T-helper 9 cell (primary cell): ENCODE measurements around the gene LRRC8C.
"Not testable (repeated sequence)": the region's sequence is repeated elsewhere in the genome, so short reads cannot be mapped to it uniquely, and the experiment has no call there.

Experiments
- DNase-seq: peaks from one replicate; pipeline ENCODE4 v3.0.0-alpha.2; 2020

LRRC8C gene

DNA sequence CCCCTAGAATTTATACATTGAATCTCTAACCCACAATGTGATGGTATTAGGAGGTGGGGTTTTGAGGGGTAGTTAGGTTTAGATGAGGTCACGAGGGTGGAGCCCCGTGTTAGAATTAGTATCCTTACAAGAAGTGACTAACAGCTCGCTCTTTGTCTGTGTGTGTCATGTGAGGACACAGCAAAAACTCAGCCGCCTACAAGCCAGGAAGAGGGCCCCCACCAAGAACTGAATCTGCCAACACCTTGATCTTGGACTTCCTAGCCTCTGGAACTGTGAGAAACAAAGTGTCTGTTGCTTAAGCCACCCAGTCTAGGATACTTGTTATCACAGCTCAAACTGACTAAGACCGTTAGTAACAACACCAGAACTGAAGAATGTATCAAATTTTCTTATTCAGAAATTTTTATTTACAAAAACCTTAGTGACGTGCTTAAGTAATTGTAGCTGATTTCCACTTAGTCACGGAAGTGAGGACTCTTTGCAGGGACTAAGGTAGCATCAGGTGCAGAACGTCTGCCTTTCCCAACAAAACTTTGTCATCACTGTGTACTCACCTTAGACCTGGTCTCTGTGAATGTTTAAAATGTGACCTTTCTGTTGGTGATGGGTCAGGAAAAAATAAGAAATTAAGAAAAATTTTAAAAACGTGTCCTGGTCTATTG is 24.5 kb upstream of the LRRC8C start:
- peak; percentile 60 for DNase-seq

DNA sequence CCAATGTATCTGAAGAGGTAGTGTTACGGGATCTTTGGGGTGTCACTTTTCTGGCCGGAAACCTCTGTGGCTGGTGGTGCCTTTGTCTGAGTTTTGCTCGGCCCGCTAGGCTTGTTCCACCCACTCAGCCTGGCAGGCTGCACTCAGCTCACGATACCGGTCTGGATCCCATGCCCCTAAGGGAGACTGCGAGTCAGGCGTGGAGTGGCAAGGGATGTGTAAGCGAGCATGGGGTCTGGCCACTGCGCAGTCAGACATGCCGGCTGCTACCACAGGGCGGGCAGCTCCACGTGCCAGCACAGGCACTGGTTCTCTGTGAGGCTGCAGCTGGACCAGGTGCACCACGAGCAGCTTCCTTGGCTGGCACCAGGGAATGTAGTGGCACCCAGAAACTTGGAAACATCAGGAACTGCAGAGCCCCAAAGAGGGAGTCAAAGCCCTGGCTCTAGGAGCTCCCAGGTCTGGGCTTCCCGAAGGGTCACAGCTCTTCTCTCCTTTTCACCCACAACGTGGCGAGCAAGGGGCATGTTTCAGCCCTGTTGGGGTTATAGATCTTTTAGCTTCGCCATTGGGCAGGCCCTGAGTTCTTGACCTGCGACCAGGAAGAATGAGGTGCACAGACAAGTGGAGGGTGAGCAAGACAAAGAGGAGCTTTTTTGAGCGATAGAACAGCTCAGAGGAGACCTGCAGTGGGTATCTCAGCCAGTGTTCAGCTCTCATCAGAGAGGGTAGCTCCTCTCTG is 23.8 kb upstream of the LRRC8C start:
- DNase-seq: peak; percentile 54

DNA sequence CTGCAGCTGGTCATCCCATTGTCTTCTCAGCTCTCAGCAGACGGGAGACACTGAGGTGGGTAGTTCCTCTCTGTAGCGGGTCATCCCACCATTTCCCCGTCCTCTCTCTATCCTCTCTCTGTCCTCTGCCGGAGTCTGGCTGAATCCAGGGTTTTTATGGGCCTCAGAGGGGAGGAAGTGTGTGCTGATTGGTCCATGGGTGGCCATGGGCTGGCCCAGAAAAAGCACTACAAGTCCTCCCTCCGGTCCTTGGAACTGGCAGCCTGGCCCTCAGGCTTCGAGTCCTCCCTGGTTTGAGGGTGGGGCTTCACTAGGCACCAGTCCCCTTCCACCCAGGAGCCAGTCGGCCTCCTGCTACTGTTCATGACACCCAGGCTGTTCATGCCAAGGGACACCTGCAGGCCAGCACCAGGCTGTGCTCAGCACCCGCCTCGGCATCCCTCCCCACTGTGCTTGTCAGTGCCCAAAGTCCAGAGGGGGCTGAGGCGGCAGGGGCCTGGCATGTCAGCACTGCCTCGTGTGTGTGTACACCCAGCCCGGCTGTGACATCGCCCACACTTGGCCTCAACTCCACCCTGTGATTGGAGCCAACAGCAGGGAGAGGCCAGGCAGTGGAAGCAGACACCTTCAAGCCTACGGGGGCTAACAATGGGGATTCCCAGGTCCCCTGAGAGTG is 23.0 kb upstream of the LRRC8C start:
- peak; percentile 23 for DNase-seq

DNA sequence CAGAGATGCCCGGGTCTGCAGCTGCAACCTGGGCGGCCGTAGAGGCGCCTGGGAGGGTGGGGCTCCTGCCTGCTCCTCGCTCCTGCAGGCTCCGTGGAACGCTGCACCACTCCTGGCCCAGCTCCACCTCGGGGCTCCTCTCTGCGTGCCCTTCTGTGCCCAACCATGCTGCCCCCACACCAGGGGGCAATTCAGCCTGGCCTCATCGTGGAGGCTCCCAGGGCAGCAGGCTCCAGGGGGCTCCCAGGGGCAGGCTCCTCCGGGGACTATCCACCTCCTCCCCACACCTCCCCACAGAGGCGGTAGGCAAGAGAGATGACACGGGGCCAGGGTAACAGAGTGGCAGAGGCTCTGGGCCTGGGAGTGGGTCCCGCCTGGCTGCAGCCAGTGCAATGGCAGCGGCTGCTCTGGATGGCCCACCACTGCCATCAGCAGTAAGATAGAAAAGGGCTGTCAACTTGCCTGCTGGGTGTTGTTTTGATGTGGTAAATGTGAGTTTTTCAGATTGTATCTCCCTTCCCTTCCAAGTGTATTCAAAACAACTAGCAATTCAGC is 22.4 kb upstream of the LRRC8C start:
- peak; percentile 42 for DNase-seq

DNA sequence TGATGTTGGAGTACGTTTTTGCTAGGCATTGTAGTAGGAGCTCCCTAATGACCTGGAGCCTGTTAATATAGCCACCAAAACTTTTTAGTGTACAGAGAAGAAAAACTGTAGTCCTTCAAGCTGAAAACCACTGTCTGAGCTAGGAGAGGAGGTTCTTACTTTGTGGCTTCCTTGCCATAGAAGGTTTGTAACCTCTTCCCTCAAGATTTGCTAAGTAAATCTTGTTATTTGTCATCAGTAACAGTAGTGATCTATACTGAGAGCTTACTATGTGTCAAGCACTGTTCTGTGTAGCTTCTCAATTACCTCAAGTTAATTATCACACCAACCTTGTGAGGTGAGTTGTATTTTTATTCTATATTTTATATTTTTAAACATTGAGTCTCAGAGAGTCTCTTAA is 21.2 kb upstream of the LRRC8C start:
- DNase-seq: no peak

DNA sequence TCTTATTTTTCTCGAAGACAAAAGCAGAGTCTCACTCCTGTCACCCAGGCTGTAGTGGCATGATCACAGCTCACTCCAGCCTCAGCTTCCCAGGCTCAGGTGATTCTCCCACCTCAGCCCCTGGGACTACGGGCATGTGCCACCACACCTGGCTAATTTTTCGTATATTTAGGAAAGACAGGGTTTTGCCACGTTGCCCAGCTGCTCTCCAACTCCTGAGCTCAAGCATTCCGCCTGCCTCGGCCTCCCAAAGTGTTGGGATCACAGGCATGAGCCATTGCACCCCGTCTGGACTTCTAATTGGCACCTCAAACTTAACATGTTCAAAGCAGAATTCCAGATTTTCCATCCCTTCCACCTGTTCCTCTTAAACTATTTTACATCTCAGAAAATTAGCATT is 19.0 kb upstream of the LRRC8C start:
- no peak for DNase-seq

DNA sequence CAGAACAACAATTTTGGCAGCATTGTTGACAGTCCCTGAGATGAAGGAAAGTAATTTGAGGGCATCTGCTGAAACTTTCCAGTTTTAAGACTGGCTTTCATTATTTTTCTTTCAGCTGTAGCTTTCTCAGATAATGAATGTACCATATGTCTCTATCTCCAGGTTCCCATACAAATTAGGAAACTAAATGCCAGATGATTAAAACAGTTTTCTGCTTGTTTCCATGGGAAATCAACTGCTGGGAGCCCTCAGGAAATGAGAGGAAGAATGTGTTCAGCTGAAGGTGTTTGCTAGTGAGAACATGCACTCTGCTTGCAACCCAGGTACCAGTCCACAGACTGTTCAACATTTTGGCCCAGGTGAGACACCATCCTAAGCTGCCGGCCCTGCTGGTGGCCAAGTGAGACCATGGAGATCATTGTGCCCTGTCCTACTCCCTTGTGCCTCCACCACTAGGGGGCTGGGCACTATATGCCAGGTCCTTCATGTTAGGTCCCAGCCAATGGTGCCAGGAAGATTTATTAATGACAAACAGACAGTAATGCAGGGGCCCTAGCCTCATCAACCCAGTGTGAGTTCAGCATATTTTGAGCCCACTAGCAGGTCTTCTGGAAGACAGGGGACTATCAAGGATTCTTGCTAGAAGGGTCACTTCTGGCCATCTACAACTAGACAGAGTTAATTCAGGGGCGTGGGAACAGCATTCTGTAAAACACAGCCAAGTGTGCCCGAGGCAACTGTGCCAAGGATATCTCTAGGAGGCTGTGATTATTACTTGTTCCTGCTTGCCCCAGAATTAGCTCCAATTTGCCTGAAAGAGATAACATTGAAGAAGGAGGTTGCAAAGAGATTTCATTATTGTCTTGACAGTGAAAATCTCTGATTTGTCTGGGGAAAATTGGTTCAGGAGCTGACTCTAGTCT is 17.0 kb upstream of the LRRC8C start:
- DNase-seq: no peak

DNA sequence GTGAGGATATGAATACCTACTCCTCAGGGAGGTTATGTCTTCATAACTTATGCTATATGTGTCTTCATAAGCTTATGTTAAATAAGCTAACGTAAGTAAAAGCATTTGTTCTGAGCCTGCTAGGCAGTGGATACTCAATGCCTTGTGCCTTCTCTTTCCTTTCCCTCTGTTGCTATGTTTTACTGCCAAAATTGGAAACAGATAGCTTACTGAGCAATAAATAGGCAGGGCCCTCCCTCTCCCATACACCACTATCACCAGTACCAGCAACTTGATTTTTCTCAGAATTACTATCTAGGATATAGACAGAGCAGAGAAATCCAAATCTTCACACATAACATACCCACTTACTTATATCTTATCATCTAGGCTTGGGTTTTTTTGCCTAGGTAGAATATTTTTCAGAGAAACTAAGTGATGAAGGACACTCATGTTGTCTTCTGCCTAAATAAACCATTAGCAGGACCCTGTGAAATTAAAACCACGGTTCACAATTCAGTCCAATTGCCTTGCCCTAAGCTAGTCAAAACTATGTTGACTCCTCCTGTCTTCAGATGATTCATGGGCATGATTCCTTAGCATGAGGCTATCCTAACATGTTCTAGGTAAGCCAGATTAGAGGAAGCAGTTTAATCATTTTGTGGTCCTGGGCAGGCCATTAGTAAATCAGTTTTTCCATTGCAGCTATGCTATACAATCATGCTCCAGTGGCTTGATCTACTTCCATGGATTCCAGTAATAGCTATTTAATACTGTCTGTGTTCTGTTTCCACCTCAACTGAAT is 15.9 kb upstream of the LRRC8C start:
- no peak for DNase-seq

DNA sequence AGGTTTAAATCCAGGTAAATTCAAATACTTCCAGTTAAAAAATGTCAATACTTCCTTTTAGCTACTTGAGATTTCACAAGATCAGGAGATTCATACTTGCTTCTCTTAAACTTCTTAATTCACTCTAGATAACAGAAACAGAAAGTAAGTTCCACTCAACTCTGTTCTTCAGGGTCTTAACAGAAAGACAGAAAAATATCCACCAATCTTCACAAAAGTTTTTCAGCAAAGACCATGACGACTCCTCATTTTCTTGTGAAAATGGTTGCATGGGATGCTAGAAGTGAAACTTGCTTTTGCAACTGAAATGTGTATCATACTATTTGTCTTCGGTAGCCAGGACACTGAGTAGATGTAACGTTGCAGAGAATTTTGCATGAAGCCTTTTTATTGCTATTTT is 12.3 kb upstream of the LRRC8C start:
- DNase-seq: no peak

DNA sequence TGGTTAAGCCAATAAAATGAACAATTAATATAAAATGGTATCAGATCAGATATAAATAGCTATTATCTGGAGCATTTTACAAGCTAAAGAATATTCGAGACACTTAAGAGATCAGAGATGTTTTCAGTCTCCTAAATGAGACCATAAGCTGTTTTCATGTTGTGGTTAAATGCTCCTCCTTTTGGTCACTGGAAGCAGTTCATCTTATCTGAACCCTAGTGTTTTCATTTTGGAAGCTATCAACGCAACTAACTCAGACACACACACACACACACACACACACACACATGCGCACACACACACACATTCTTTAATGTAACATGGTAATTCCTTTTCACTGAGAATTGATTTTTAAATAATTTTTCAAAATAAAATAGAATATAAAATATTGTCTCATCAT is 10.0 kb upstream of the LRRC8C start:
- DNase-seq: no peak

DNA sequence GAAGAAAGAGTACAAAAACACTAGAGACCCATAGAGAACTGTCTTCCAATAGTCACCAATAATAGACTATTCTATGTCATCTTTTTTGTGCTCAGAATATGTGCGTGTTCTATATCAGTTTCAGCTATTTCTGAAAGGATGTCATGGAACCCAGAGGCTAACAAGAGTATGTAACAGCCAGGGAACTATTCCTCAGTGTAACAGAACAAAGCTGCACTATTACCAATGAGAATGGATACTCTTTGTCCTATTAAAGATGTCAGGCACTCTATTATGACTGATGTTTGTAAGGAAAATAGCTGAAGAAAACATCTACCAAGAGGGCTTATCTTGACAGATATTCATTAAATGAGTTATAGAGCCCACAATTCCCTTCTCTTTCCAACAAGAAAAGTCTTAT is 8.6 kb upstream of the LRRC8C start:
- DNase-seq: no peak

DNA sequence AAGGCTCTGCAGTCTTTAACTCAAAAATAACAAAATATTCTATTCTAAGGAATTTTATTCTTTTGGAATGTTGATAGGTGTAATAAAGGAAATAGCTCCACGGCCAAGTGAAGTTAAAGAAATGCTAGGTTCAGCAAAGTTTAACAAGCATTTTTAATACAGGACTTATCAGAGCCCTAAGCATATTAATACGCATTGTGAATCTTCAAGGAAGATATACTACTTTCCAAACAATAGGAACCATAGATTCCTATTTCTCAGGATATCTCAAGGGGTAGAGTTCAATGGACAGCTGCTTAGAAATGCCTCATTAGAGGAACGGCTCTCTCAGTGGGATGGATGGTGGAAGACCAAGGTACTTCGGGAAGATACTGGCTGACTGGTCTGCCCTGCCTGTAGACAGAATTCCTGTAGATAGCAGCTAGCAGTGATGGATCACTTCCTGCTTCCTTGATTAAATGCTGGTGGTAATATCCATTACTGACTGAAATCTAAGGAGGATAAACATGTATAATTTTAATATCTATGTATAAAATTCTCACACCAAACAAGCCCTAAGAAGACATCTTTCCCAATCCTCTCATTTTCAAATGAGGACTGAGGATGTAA is 8.1 kb upstream of the LRRC8C start:
- DNase-seq: no peak

DNA sequence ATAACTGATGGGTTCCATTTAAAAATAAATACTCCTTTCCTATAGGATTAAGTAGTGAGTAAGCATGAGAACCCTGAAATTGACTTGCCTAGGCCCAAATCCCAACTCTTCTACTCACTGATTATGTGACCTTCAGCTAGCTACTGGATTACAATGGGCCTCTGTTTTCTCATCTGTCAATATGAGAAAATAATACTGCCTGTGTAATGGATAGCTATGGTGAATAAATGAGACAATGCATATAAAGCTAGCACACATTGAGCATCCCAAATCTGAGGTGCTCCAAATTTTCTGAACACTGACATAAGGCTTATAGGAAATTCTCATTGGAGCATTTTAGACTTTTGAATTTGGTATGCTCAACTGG is 5.3 kb upstream of the LRRC8C start:
- DNase-seq: no peak

DNA sequence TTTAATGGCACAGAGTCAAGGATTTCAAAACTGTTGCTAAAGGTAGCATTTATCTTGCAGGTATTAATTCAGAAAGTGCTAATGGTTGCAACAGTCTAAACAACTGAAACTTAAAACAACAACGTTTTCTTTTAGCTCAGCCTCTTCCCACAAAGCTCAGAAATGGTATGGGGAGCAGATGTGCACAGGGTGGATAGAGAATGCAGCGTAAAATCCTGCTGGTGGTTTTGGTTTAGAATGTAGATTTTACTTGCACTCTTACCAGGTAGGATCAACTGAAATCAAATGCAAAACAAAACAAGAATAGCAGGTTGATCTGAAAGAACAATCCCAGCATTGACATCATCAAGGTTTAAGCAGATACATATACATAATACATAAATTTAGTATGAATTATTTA is 3.8 kb upstream of the LRRC8C start:
- no peak for DNase-seq

DNA sequence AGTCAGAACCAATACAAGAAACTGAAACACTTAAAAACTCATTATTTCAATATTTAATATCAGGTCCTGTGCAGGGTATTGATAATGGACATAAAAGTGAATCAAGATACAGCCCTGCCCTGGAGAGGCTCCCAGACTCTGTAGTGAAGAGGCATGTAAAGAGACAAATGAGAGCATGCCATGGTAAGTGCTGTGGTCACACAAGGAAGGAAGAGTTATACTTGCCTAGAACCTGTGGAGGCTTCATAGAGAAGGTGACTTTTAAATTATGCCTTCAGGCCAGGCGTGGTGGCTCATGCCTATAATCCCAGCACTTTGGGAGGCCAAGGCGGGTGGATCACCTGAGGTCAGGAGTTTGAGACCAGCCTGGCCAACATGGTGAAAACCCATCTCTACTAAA is 3.3 kb upstream of the LRRC8C start:
- not testable (repeated sequence) for DNase-seq

DNA sequence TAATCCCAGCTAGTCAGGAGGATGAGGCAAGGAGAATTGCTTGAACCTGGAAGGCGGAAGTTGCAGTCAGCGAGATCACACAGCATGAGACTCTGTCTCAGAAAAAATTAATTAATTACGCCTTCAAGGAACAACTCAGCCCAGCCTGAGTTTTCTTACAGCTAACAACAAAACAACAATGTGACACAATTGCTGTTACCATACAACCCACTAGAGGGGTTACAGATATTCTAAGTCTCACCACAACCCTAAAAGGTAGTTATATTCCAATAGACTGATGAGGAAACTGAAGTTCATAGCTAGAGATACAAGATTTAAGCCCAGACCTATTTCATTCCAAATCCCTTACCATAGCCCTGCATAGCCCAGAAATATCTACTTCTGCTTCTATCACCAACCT is 2.9 kb upstream of the LRRC8C start:
- DNase-seq: no peak

DNA sequence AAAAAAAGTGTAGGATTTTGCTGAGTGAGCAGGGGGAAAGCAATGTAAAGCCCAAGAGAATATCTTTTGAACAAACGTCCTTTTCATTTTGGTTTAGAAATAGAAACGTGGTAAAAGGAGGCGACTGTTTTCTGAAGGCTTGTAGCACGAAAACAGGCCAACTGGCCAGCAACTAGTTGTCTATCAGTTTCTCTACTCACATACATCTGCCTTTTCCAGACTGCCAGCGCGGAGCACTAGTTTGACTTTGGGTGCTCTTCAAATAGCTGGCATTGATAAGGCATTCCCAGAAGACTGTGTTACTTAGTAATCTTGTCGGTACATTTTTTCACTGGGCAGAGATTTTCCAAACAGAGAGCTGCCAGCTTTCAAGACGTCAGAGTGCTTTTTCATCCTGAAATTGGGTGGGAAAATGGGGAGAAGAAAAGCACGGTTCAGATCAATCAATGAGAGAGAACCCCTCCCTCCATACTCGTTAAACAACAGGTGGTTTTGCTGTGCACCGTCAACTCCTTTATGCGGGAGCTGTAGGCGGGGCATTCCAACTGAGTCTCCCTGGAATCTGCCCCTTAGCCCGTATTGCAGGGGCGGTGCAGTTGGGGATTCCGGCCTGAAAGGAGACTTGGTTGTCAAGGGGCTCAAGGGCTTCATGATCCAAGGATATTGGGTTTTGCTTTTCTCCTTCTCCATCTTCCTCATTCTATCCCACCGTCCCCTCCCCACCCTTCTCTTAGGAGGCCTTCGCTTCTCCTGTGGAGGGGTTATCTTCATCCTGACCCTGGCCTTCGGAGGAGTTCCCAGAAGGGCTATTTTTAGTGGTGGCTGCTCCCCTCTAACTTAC is 884 bp upstream of the LRRC8C start:
- peak; percentile 11 for DNase-seq

DNA sequence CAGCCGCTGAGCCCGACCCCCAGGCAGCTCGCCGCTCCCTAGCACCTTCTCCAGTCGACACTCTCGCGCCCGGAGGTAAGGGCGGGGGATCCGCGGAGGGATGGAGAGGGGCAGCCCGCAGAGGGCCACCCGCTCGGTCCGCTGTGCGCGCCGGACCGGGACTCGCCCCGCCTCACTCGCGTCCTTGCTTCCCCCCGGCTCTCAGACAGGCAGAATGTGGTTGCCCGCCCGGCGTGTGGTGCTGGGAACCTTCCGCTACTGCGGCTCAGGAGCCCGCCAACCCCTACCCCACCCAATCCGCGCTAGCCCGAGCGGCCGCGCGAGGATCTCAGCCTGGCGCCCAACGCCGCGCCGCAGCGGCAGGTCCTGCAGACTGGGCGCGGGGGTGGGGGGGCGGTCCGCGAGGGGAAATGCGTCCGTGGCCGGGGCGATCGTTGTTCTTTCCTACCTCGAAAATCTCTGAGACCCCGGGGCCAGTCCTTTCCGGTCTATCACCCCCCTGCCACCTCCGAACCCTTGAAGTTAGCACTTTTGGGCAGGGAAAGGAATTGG is 404 bp downstream of the LRRC8C start:
- peak; percentile 51 for DNase-seq

DNA sequence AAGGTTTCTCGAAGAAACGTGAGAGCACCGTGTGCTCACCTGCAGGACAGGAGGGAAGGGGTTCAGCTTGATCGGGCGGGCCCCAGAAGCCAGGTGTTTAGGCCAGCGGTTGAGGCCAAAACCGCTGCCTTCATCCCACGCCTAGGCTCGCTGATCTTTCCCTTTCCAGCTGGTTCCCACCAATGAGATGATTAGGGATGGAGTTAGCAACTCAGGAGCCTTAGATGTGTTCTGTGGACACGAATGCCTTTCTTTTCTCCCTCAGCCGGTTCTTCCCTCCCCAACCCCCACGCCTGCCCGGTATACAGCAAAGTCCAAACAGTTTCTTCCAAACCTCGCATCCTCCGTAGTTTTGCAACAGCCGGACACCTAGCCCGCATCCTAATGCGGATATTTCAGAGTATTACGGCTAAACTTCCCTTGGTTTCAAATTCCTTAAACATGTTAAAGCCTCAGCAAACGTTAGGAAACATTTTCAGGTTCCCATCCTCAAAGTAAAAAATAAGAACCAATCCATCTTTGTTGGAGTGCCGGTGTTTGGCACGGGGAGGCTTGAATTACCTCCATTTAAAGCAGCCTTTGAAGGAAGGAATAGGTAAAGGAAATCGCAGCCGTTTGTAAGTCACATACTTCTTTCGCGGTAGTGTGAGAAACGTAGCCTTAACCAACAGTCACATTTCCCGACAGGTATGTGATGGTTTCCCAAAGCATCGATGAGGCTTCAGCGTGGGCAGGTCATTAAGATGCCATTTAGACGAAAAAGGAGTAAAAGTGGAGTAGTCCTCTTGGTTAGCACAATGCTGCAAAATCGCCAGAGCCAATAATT is 1.1 kb downstream of the LRRC8C start:
- DNase-seq: no peak
